ENCODE measurements around the gene FGFR3. TPM values are rescaled to one million over a fixed set of nuclear protein-coding genes. Genes with fewer than 3 reads are reported as not detected.

The FGFR3 gene
- total RNA-seq, 1 donor from 2014 or later = 6.4 TPM

DNA sequence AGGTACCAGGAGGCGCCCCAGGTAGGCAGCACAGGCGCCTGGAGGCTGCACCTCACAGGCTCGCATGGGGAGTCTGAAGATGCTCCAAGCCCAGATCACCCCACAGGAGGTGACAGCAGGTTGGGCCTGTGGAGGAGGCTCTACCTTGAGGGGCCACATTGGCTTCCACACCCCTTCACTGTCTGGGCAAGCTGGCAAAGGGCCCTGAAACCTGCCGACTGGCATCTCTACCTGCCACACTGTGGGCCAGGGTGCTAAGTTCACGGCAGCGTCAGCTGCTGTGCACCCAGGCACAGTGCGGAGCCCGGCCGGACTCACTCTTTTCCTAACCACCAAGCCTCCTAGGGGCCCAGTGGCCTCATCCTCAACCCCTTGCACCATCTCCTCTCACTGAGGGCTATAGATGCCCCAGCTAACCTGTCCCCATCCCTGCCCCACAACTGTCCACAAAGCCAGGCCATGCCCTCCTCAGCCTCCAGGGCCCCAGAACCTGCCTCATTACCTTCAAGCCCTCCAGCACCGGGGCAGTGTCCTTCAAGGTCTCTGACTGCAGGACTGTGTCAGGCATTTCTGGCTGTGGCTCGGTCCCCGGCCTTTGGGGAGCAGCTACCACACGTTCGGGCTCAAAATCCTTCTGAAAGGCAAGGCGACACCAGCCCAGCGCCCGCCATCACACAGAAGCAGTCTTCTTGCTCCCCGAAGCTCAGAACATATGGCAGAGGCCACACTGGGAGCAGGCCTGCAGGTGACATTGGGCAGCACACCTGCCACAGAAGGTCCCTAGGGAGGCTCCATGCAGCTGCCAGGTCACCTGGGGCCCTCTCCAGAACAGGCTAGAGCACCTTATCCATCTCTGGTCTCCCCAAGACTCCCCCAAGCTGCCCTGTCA lies 28.8 kb downstream of the FGFR3 start:
- Mint-ChIP-seq H3K36me3 (ENCODE audit: unreplicated experiment) (peaks cover 43% of the 10 kb centered on the region), H3K4me1 (ENCODE audit: unreplicated experiment) (no peaks in the 10 kb centered on the region), H3K27me3 (ENCODE audit: unreplicated experiment) (no peaks in the 10 kb centered on the region), H3K9me3 (ENCODE audit: unreplicated experiment) (no peaks in the 10 kb centered on the region), H3K27ac (ENCODE audit: unreplicated experiment) (no peak overlapping the region), H3K4me3 (ENCODE audit: unreplicated experiment) (no peak overlapping the region)
- peak; percentile 83 for DNase-seq (ENCODE audit: extremely low spot score, unreplicated experiment)
- TF ChIP-seq CTCF (IDR thresholded peaks at IDR 0.05) = no peak

GRCh38 chr4:1822568-1823544 lies 29.8 kb downstream of the FGFR3 start:
- H3K27me3 Mint-ChIP-seq (ENCODE audit: unreplicated experiment) = no peaks in the 10 kb centered on the region
- peak; percentile 80 for DNase-seq (ENCODE audit: extremely low spot score, unreplicated experiment)
- no peak overlapping the region for H3K27ac Mint-ChIP-seq (ENCODE audit: unreplicated experiment)
- no peak for TF ChIP-seq CTCF (IDR thresholded peaks at IDR 0.05)
- H3K4me3 Mint-ChIP-seq (ENCODE audit: unreplicated experiment) = no peak overlapping the region
- H3K4me1 Mint-ChIP-seq (ENCODE audit: unreplicated experiment) = no peaks in the 10 kb centered on the region
- H3K9me3 Mint-ChIP-seq (ENCODE audit: unreplicated experiment) = no peaks in the 10 kb centered on the region
- peaks cover 38% of the 10 kb centered on the region for H3K36me3 Mint-ChIP-seq (ENCODE audit: unreplicated experiment)

DNA sequence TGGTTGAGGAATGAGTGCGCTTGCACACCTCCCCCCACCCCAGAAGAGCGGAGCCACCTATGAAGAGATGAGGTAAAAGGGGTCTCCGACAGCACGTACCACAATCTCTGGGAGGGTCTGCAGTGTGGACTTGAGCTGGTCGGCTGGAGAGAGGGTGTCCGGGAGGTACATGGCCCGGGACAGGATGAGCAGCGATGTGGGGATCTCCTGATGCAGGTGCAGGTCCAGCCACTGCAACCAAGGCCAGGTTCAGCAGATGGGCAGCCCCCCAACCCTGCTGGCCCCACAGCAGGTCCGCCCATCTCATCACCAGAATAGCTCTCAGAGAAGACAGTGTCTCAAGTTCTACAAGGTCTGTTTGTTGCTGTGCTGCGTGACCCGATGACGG lies 30.4 kb downstream of the FGFR3 start:
- H3K36me3 Mint-ChIP-seq (ENCODE audit: unreplicated experiment) = peaks cover 38% of the 10 kb centered on the region
- H3K4me1 Mint-ChIP-seq (ENCODE audit: unreplicated experiment) = no peaks in the 10 kb centered on the region
- TF ChIP-seq CTCF (IDR thresholded peaks at IDR 0.05) = no peak
- no peak for DNase-seq (ENCODE audit: extremely low spot score, unreplicated experiment)
- H3K27ac Mint-ChIP-seq (ENCODE audit: unreplicated experiment) = no peak overlapping the region
- H3K9me3 Mint-ChIP-seq (ENCODE audit: unreplicated experiment) = no peaks in the 10 kb centered on the region
- no peak overlapping the region for H3K4me3 Mint-ChIP-seq (ENCODE audit: unreplicated experiment)
- H3K27me3 Mint-ChIP-seq (ENCODE audit: unreplicated experiment) = no peaks in the 10 kb centered on the region

GRCh38 chr4:1824746-1825145 lies 31.7 kb downstream of the FGFR3 start:
- no peaks in the 10 kb centered on the region for H3K9me3 Mint-ChIP-seq (ENCODE audit: unreplicated experiment)
- DNase-seq (ENCODE audit: extremely low spot score, unreplicated experiment) = no peak
- no peak for TF ChIP-seq CTCF (IDR thresholded peaks at IDR 0.05)
- no peaks in the 10 kb centered on the region for H3K4me1 Mint-ChIP-seq (ENCODE audit: unreplicated experiment)
- no peaks in the 10 kb centered on the region for H3K27me3 Mint-ChIP-seq (ENCODE audit: unreplicated experiment)
- H3K4me3 Mint-ChIP-seq (ENCODE audit: unreplicated experiment) = no peak overlapping the region
- H3K36me3 Mint-ChIP-seq (ENCODE audit: unreplicated experiment) = peaks cover 29% of the 10 kb centered on the region
- no peak overlapping the region for H3K27ac Mint-ChIP-seq (ENCODE audit: unreplicated experiment)

DNA sequence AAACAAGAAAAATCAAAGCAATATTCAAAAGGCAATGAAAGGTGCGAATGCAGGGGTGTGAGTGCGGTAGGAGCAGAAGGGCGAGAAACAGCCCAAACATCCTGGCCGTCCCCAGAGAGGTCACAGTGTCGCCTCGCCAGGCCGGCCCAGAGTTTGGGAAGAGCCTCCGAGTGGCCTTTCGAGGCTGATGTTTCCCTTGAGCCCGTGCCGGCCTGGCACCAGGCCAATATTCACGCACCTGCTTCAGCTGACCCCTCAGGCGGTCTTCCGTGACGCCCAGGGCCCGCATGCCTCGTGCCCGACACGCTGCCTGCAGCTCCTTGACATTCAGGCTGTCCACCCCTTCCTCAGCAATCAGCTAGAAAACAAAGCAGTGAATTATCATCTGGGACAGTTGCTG lies 32.2 kb downstream of the FGFR3 start:
- Mint-ChIP-seq H3K27ac (ENCODE audit: unreplicated experiment) (no peak overlapping the region), H3K4me1 (ENCODE audit: unreplicated experiment) (no peaks in the 10 kb centered on the region), H3K36me3 (ENCODE audit: unreplicated experiment) (peaks cover 23% of the 10 kb centered on the region), H3K4me3 (ENCODE audit: unreplicated experiment) (no peak overlapping the region), H3K9me3 (ENCODE audit: unreplicated experiment) (no peaks in the 10 kb centered on the region), H3K27me3 (ENCODE audit: unreplicated experiment) (no peaks in the 10 kb centered on the region)
- no peak for DNase-seq (ENCODE audit: extremely low spot score, unreplicated experiment)
- TF ChIP-seq CTCF (IDR thresholded peaks at IDR 0.05) = no peak
